A673 (cell line): Measurements from ENCODE around the gene TC2N. TPM values are rescaled to one million over a fixed set of nuclear protein-coding genes. Genes with fewer than 3 reads are reported as not detected.

Experiments used
- BruUV-seq: library from RNA; stranded (reverse); fragments of 400-500 nt; replicated peaks from 2 replicates; lab custom pipeline; 2021; lab: Mats Ljungman, UMichigan
- CTCF ChIA-PET: fragments of 300-600 bp; sonication (Branson Sonifier 250); formaldehyde crosslinking; loops from one replicate; lab custom pipeline; 2022; ENCODE audit warnings: antibody characterized with exemption; lab: Charles Lee
- POLR2A ChIA-PET: fragments of 300-600 bp; sonication (Branson Sonifier 250); formaldehyde crosslinking; loops from one replicate; lab custom pipeline; 2022; ENCODE audit warnings: antibody characterized with exemption; ENCODE audit not compliant: low non-redundant PET; lab: Charles Lee
- DNase-seq: peaks from one replicate; pipeline ENCODE4 v3.0.0-alpha.2; 2015; ENCODE audit warnings: low spot score
- H3K27ac ChIP-seq: fragments of 200-600 bp; sonication (generic); 2 replicates; pipeline ENCODE4 v1.5.1; 2016; ENCODE audit warnings: mixed run types, low read depth, mild to moderate bottlenecking, mixed read lengths, antibody characterized with exemption, low read length; ENCODE audit not compliant: poor library complexity, severe bottlenecking
- H3K27me3 ChIP-seq: fragments of 200-600 bp; sonication (generic); replicated peaks from 2 replicates; pipeline ENCODE4 v1.6.1; 2017; ENCODE audit warnings: mixed run types, low read depth, mild to moderate bottlenecking, mixed read lengths, antibody characterized with exemption, low read length; ENCODE audit not compliant: insufficient read depth, poor library complexity
- H3K36me3 ChIP-seq: fragments of 200-600 bp; sonication (generic); 2 replicates; pipeline ENCODE4 v1.6.1; 2016; ENCODE audit warnings: mixed run types, mild to moderate bottlenecking, mixed read lengths, antibody characterized with exemption, low read length; ENCODE audit not compliant: insufficient read depth, poor library complexity, severe bottlenecking
- H3K4me1 ChIP-seq: fragments of 200-600 bp; sonication (generic); 2 replicates; pipeline ENCODE4 v1.6.1; 2017; ENCODE audit warnings: mixed run types, mild to moderate bottlenecking, mixed read lengths, antibody characterized with exemption, low read length; ENCODE audit not compliant: insufficient read depth, poor library complexity, severe bottlenecking
- H3K4me3 ChIP-seq: fragments of 200-600 bp; sonication (generic); 2 replicates; pipeline ENCODE4 v1.5.1; 2016; ENCODE audit warnings: low read depth, mixed run types, mild to moderate bottlenecking, mixed read lengths, low read length; ENCODE audit not compliant: poor library complexity, severe bottlenecking
- H3K9me3 ChIP-seq: fragments of 200-600 bp; sonication (generic); 2 replicates; pipeline ENCODE4 v1.6.1; 2016; ENCODE audit warnings: mixed run types, low read depth, mild to moderate bottlenecking, mixed read lengths, antibody characterized with exemption, low read length; ENCODE audit not compliant: poor library complexity, severe bottlenecking
- CTCF ChIP-seq: fragments of 300-800, 200-600 bp; sonication (generic); conservative IDR thresholded peaks from 2 replicates; pipeline ENCODE4 v1.5.1; 2017; ENCODE audit warnings: low read depth, mild to moderate bottlenecking, antibody characterized with exemption, low read length, moderate library complexity, mixed read lengths
- EZH2 ChIP-seq: fragments of 200-600 bp; sonication (generic); IDR thresholded peaks from 2 replicates; pipeline ENCODE4 v1.6.1; 2017; ENCODE audit warnings: borderline replicate concordance, low read depth, mild to moderate bottlenecking, mixed read lengths, antibody characterized with exemption, low read length; ENCODE audit not compliant: poor library complexity, severe bottlenecking
- intact Hi-C: fragments of 100-400 bp; cut with micrococcal nuclease; formaldehyde crosslinking; loops from one replicate; pipeline ENCODE4 v1.10.0; 2022; ENCODE audit not compliant: unreplicated experiment
- total RNA-seq: library from RNA; stranded (reverse); gene quantifications from 2 replicates; pipeline ENCODE4 v1.2.3, GENCODE V29; 2021

Gene TC2N
- total RNA-seq, 1 experiment from 2014 or later: 0.45 TPM

- POLR2A ChIA-PET: no interaction called here
- no peaks in the 10 kb centered on the region for H3K27me3 ChIP-seq
- H3K36me3 ChIP-seq: no peaks in the 10 kb centered on the region
- no TSS peak for BruUV-seq
- H3K9me3 ChIP-seq: no peaks in the 10 kb centered on the region
- TF ChIP-seq CTCF: no peak
- TF ChIP-seq EZH2: no peak
- intact Hi-C loops: no loop called here
- H3K4me3 ChIP-seq: no peak overlapping the region
- DNase-seq: no peak
- no peaks in the 10 kb centered on the region for H3K4me1 ChIP-seq
- no peak overlapping the region for H3K27ac ChIP-seq
- CTCF ChIA-PET: no interaction called here
Observed at GRCh38 chr14:91882776-91883175, 15.4 kb upstream of the TC2N start.

- TF ChIP-seq EZH2: no peak
- TF ChIP-seq CTCF: no peak
Observed at GRCh38 chr14:91882369-91882768, 15.0 kb upstream of the TC2N start.

GRCh38 chr14:91879196-91879595 lies 11.9 kb upstream of the TC2N start:
- no peak overlapping the region for H3K27ac ChIP-seq
- H3K4me3 ChIP-seq: no peak overlapping the region
- ChIA-PET POLR2A (no interaction called here), CTCF (no interaction called here)
- intact Hi-C loops: no loop called here
- DNase-seq: no peak
- H3K36me3 ChIP-seq: no peaks in the 10 kb centered on the region
- BruUV-seq: no TSS peak
- no peaks in the 10 kb centered on the region for H3K4me1 ChIP-seq
- no peaks in the 10 kb centered on the region for H3K9me3 ChIP-seq
- no peaks in the 10 kb centered on the region for H3K27me3 ChIP-seq
- no peak for TF ChIP-seq CTCF
- TF ChIP-seq EZH2: no peak

More at GRCh38 chr14:91882369-91882768, 15.0 kb upstream of the TC2N start:
- H3K27ac ChIP-seq: no peak overlapping the region
- H3K9me3 ChIP-seq: no peaks in the 10 kb centered on the region
- CTCF ChIA-PET: no interaction called here
- H3K27me3 ChIP-seq: no peaks in the 10 kb centered on the region
- no peaks in the 10 kb centered on the region for H3K4me1 ChIP-seq
- POLR2A ChIA-PET: no interaction called here
- no peaks in the 10 kb centered on the region for H3K36me3 ChIP-seq
- H3K4me3 ChIP-seq: no peak overlapping the region
- intact Hi-C loops: no loop called here
- no peak for DNase-seq
- no TSS peak for BruUV-seq
